Brain microvascular endothelial cell (primary cell): ENCODE results near the gene NOTCH2.

ENCODE experiments used
- DNase-seq: peaks from one replicate; pipeline ENCODE4 v3.0.0-alpha.2; 2020
- H3K27ac ChIP-seq: fragments of 250-450 bp; sonication (Bioruptor Pico); 2 replicates; pipeline ENCODE4 v1.5.1; 2020; ENCODE audit warnings: mild to moderate bottlenecking, moderate library complexity
- H3K27me3 ChIP-seq: fragments of 250-450 bp; sonication (Bioruptor Pico); replicated peaks from 2 replicates; pipeline ENCODE4 v1.5.1; 2020; ENCODE audit warnings: mild to moderate bottlenecking
- H3K36me3 ChIP-seq: fragments of 250-450 bp; sonication (Bioruptor Pico); replicated peaks from 2 replicates; pipeline ENCODE4 v1.5.1; 2020; ENCODE audit warnings: mild to moderate bottlenecking
- H3K4me3 ChIP-seq: 2 replicates; pipeline ENCODE4 v1.5.1; 2011; ENCODE audit warnings: low read depth, mild to moderate bottlenecking, control low read depth, low read length, moderate library complexity
- in situ Hi-C: cut with HindIII; loops from 2 replicates; pipeline ENCODE4 v1.10.0; 2017; ENCODE audit warnings: low sequenced_read_pairs, low pct_ligation_motif_present
- TF ChIP-seq, protein P1 (sequence below): IDR thresholded peaks from 2 replicates; pipeline ENCODE4 v1.5.1; 2011; ENCODE audit warnings: low read depth, mild to moderate bottlenecking, moderate library complexity, low read length, control low read depth, inconsistent platforms; ENCODE audit errors: missing control alignments

NOTCH2 gene

DNA sequence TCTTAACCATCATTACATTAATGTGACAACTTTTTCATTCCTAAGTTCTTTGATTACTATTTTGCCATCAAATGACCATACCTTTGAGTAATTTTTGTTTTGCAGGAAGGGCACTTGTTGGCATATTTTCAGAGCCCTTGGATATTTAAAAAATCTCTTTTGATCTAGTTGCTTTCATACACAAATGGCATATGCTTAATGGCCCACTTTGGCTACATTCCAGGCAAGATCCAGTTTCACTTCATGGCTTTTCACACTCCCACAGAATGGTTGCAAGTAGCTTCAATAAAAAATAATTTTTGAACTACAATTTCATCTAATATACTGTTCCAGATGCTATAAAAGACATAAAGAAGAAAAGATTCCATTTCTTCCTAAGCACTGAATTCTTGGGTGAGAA, 191.3 kb downstream of the NOTCH2 start:
- TF ChIP-seq, protein P1, sequence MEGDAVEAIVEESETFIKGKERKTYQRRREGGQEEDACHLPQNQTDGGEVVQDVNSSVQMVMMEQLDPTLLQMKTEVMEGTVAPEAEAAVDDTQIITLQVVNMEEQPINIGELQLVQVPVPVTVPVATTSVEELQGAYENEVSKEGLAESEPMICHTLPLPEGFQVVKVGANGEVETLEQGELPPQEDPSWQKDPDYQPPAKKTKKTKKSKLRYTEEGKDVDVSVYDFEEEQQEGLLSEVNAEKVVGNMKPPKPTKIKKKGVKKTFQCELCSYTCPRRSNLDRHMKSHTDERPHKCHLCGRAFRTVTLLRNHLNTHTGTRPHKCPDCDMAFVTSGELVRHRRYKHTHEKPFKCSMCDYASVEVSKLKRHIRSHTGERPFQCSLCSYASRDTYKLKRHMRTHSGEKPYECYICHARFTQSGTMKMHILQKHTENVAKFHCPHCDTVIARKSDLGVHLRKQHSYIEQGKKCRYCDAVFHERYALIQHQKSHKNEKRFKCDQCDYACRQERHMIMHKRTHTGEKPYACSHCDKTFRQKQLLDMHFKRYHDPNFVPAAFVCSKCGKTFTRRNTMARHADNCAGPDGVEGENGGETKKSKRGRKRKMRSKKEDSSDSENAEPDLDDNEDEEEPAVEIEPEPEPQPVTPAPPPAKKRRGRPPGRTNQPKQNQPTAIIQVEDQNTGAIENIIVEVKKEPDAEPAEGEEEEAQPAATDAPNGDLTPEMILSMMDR: no peak
- Histone ChIP-seq H3K36me3 (no peaks in the 10 kb centered on the region), H3K27ac (no peak overlapping the region), H3K27me3 (no peaks in the 10 kb centered on the region), H3K4me3 (no peak overlapping the region)
- in situ Hi-C loops: no loop called here
- DNase-seq: no peak

DNA sequence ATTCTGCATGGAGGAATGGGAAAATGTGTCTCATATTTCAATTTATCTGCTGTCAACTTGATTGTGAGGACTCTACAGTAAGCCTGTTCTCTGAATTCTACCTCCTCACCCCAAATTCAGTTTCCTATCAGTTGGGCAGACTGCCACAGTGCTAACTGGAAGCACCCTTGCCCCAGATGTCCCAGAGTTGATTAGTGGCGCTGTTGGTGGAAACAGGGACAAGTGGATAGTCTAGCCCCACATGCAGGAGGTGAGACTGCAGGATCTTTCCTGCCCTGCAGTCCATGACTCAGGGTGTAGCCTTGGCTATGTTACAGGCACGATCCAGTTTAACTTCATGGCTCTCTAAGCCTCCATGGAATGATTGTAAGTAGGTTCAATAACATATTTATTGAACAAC, 195.3 kb downstream of the NOTCH2 start:
- in situ Hi-C loops: no loop called here
- Histone ChIP-seq H3K27ac (no peak overlapping the region), H3K27me3 (no peaks in the 10 kb centered on the region)

DNA sequence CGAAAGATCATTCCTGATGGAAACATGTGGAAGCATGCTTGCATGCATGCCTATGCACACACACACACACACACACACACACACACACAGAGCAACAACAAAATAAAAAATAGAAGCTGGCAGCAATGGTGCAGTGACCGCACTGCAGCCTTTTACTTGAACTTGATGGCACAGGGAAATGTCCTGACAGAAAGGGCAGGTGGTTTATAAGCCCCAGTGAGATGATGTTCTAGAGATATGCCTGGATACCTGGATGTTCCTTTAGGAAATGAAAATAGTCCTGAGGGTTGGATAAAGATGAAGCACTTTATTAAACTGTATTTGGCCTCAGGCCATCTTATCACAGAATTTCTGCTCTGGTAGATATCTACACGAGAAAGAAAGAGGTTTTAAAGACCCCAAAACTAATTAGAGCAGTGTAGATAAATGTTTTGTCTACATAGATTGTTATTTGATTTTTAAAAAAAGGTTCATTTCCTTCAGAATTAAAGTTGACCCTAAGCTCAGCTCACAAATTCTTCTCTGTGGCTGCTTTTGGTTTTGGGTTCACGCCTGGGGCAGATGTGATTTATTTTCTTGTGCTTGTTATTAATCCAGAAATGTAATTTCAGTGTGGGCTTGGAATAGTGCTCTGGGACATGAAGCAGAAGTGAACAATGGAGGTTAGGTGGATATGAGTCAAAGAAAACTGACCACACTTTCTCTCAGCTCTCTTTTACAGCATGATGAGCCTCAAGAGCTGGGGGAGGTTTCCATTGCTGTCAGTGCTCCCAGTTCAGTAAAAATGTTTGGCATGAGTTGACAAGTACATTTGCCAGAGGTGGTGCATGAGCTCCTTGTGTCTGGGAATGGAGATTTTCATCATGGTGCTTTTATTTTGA, 196.1 kb downstream of the NOTCH2 start:
- Histone ChIP-seq H3K36me3 (no peaks in the 10 kb centered on the region), H3K27me3 (no peaks in the 10 kb centered on the region), H3K4me3 (no peak overlapping the region), H3K27ac (no peak overlapping the region)
- TF ChIP-seq, protein P1: no peak
- DNase-seq: peak; percentile 68
- in situ Hi-C loops: no loop called here

More for the DNA sequence above, 195.3 kb downstream of the NOTCH2 start:
- TF ChIP-seq, protein P1: no peak
- no peak for DNase-seq
- Histone ChIP-seq H3K36me3 (no peaks in the 10 kb centered on the region), H3K4me3 (no peak overlapping the region)

DNA sequence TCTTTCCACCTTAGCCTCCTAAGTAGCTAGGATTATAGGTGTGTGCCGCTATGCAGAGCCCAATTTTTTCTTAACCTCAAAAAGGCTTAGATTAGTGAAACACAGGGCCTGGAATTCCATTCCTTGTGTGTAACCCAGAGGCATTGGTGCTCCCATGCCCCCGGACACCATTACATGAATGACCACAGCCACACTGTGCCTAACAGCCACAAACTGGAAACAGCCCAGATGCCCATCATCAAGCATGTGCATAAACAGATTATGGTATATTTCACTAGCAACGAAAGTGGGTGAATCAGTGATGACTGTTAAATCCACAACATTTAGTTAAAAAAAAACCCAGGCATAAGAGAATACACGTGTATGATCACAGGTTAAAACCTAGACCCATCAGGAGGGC, 197.6 kb downstream of the NOTCH2 start:
- TF ChIP-seq, protein P1: no peak
- Histone ChIP-seq H3K36me3 (no peaks in the 10 kb centered on the region), H3K27me3 (no peaks in the 10 kb centered on the region), H3K4me3 (no peak overlapping the region), H3K27ac (no peak overlapping the region)
- no peak for DNase-seq
- in situ Hi-C loops: no loop called here

DNA sequence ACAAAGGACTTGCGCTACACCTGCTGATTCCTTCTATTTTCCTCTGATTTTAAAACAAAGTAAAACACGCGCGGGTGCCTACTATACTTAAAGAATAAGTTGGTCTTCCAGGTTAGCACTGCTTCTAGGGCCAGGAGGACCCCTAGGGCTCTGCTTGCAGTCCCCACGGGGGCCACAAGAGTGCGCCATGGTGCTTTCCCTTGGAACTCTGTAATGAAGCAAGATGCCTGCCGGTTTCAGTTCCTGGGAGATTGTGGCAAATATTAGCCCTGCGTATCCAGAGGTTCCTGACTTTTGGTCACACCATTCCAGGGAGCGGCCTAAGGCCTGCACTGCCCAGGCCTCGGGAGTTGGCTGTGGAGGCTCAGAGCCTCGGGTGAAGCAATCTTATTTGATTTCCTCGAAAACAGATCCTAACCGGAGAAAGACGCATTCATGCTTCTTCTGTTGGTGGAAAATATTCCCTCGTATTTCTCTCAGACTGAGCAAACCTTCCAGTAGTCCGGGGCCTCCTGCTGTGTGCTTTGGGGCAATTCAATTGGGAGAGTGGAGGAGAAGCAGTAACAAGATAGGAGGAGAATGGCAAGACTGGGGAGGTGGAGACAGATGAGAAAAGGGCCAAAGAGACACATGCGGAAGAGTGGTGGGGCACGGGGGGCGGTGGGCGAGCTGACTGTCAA, 198.4 kb downstream of the NOTCH2 start:
- Histone ChIP-seq H3K36me3 (no peaks in the 10 kb centered on the region), H3K4me3 (no peak overlapping the region), H3K27ac (no peak overlapping the region), H3K27me3 (no peaks in the 10 kb centered on the region)
- in situ Hi-C loops: no loop called here
- TF ChIP-seq, protein P1: peak; percentile 99
- peak; percentile 83 for DNase-seq
